GM12873 (cell line): Measurements from ENCODE around the gene LRP2BP.

Experiments
- CTCF ChIP-seq: IDR thresholded peaks from 2 replicates; pipeline ENCODE4 v1.5.1; 2012; ENCODE audit warnings: low read depth, mild to moderate bottlenecking, moderate library complexity, low read length, control low read depth; ENCODE audit not compliant: insufficient read depth; ENCODE audit errors: missing control alignments

Gene LRP2BP

GRCh38 chr4:185395238-185395955 is at the start of gene LRP2BP:
Gene LRP2BP (minus strand): TSS chr4:185395924. CDS start chr4:185378186, 17,738 bp downstream.
- TF ChIP-seq CTCF, result no peak

GRCh38 chr4:185445209-185445608 is 49.5 kb upstream of the LRP2BP start:
- TF ChIP-seq CTCF, result no peak

- TF ChIP-seq CTCF, result no peak
These were observed 45.8 kb upstream of the LRP2BP start for GRCh38 chr4:185441479-185441878.

GRCh38 chr4:185437809-185438208 is 42.1 kb upstream of the LRP2BP start:
- TF ChIP-seq CTCF, result no peak

- TF ChIP-seq CTCF, result no peak
These were observed 39.7 kb upstream of the LRP2BP start for GRCh38 chr4:185435466-185435865.

GRCh38 chr4:185429660-185430059 is 33.9 kb upstream of the LRP2BP start:
- no peak for TF ChIP-seq CTCF

GRCh38 chr4:185426960-185427688 is 31.4 kb upstream of the LRP2BP start:
- TF ChIP-seq CTCF, result no peak
